Stimulated activated naive CD8-positive, alpha-beta T cell treated with anti-CD3 and anti-CD28 coated beads, Interleukin-15, Interleukin-2, amounts not matched to agents 100 U/mL and 50 U/mL, for 24 hours (primary cell): ENCODE data around the gene PPIF.

Experiments
- ATAC-seq: fragments of 150-1000 bp; cut with Tn5 transposase; one replicate; pipeline ENCODE4 v1.10.0; 2021
- DNase-seq: peaks from one replicate; pipeline ENCODE4 v3.0.0; 2021

The PPIF gene

GRCh38 chr10:79387974-79388850, 40.9 kb downstream of the PPIF start:
- peak; percentile 70 for ATAC-seq
- DNase-seq, result peak; percentile 5

DNA sequence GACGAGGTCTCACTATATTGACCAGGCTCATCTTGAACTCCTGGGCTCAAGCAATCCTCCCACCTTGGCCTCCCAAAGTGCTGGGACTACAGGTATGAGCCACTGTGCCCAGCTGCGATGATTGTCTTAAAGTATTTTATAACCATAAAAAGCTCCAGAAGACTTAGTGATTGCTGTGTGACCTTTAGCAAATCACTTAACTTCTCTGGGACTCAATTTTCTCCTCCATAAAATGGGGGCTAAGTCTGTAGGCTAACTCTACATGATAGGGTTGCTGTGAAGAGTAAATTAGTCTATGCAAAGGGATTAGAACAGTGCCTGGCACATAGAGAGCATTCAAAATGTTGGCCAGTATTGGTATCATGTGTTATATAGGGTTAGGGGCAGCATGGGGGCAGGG, 42.8 kb downstream of the PPIF start:
- no peak for ATAC-seq
- DNase-seq, result no peak

DNA sequence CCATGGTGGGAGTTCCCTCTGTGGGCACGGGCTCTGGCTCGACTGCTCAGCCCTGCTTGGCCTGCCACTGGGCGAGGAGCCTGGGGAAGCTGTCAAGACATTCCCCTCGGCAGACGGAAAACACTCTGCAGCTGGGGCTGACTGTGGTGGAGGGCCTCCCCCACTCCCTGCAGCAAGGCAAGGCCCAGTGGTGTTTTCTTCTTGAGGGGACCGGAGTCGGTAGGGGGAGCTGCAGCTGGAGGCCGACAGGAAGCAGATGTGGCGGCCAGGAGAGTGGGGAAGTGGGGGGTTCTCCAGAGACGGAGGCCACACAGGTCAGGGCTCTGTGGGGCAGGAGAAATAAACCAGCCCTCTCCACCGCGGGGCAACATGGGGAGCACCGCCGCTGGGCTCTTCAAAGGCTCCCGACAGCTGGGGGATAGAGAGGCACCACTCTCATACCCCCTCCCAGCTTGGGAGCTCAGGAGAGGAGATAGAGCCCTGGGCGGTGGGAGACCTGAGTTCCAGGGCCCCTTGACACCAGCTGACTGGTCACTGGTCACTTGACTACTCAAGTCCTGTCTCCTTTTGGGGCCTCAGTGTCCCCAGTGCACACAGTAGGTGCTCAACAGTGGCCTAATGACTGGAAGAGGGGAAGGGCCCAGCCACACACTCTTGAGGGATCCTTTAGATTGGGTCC, 43.4 kb downstream of the PPIF start:
- no peak for ATAC-seq
- DNase-seq, result peak; percentile 12

- DNase-seq (no peak), ATAC-seq (no peak)
Observed at GRCh38 chr10:79391231-79392019, 44.2 kb downstream of the PPIF start.

DNA sequence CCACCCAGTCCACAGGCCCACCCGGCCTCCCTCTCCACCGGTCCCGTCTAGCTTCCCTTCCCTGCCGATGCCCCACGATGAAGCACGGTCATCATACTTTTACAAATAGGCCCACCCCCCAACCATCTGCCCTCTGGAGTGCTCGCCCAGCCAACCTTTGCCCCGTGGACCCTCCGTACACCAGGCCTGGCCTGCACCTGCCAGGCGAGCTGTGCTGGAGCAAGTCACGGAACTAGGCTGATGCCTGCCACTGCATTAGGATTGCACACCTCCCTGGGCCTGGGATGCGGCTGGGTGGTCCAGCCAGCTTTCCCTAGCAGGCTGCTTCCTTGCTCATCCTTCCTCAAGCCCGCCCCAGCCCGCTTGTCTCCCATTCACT, 44.7 kb downstream of the PPIF start:
- no peak for ATAC-seq
- no peak for DNase-seq

DNA sequence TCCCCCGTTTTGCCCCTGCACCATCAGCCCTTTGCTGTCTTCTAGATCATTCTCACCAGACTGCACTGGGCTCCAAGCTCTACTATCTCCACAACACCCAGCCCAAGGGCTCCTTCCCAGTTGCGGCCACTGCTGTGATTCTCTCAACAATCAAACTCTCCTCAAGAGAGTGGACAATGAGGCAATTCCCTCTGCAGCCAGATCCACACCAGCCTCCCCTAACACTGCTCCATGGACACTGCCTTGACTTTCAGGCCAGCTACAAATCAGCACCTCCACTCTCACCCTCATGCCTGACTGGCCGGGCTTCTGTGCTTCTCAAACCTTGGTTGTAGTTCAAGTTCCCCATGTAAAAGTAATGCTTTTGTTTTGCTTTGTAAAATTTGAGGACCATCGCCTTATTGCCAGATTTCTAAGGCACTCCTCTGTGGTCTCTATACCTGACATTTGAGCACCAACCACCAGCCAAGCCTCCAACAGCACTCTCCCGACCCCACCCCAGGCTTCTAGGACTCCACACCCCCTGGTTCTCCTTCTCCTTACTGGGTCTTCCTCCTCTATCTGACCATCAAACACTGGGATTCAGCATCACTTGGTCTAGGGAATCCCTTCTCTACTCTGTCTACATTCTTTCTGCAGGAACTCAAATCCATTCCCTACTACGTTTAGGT, 45.4 kb downstream of the PPIF start:
- no peak for DNase-seq
- no peak for ATAC-seq

- DNase-seq (no peak), ATAC-seq (no peak)
Observed at GRCh38 chr10:79393221-79393923, 46.1 kb downstream of the PPIF start.

DNA sequence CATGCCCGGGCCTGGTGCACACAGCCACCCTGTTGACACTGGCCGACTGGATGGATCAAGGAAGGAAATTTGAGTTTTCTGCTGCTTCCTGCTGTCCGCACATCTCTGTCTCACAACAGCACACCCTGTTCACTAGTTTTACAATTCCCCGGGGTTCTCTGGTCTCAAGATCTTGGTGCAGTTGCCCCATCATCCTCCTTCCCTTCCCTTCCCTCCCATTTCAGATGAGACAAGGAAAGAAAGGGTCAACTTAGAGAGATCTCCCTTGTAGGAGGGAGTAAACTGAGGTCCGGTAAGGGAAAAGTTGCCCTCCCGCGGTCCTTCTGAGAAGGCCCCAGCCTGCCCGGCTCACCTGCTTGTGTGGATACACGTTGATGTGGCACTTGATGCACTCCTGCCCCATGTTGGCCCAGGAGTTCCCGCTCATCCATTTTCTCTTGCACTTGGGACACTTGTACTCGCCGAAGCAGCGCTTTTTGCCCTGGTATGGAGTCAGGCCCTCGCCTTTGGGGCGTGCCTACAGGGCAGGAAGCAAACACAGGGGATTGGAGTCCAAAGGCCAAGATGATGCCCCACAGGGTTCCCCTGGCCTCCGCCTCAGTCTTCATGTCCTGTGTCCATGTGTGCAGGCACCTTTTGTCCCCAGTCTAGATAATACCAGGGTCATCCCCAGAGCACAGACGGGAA, 46.8 kb downstream of the PPIF start:
- no peak for DNase-seq
- ATAC-seq, result no peak

- DNase-seq, result no peak
- ATAC-seq, result no peak
Observed at GRCh38 chr10:79394664-79395063, 47.4 kb downstream of the PPIF start.

- DNase-seq, result no peak
- ATAC-seq, result no peak
Observed at GRCh38 chr10:79396520-79396919, 49.3 kb downstream of the PPIF start.

GRCh38 chr10:79397051-79397450, 49.8 kb downstream of the PPIF start:
- no peak for ATAC-seq
- DNase-seq, result no peak

DNA sequence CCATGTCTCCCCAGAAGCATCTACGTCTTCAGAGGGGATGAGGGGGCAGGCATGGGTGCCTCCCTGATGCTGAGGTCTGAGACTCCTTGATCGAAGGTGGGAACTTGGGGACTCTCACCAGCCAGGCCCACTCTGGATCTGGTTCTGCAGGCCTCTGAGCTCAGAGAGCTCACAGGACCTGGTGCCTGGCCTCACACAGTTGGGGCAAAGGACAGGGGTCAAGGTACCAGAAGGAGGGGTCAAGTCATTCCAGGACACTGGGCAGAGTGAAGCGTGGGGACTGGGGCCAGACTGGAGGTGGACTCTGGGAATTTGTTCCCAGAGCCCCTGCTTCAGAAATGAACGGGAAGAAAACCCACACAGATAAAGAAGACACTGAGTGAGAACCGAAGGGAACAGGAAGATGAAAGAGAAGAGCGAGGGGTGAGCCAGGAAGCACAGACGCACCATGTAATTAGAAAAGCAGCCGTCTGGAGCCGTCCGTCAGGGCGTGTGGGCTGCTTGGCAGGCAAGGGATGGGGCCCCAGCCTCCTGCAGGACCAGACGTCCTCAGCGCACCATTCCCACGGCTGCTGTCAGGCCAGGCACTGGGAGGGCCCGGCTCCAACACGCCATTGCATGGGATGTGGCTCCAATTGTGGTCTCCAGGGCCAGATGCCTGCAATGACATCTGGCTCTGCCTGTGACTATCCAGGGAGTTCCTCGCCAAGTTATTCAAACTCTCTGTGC, 50.5 kb downstream of the PPIF start:
- DNase-seq (no peak), ATAC-seq (no peak)

GRCh38 chr10:79398642-79399041, 51.4 kb downstream of the PPIF start:
- ATAC-seq (no peak), DNase-seq (no peak)

DNA sequence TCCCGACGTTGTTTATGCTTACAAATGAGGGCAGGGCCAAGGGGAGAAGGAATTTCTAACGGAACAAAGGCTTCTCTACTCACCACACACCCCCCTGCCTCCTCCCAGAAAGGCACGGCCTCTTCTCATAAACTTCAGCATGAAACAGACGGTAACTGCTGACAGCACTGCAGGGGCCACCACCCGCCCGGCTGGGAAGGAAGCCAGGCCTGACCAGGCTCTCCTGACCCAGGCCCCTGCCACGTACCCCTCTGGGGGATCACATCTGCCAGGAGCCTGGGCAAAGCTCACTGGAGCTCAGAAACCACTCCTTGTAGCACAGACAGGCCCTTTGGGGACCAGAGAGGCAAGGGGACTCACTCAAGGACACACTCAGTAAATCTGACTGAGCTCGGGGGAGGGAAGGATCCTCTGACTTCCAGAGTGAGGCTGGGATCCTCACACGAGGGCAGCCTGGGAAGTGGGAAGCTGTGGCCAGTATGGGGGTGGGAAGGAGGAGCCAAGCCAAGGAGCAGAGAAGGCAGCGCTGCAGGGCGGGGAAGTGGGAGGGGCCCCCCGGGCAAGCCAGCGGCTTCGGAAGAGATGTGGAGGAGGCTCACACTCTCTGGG, 52.1 kb downstream of the PPIF start:
- DNase-seq (no peak), ATAC-seq (no peak)

- peak; percentile 79 for DNase-seq
- peak; percentile 65 for ATAC-seq
Observed at GRCh38 chr10:79400146-79401004, 53.1 kb downstream of the PPIF start.

DNA sequence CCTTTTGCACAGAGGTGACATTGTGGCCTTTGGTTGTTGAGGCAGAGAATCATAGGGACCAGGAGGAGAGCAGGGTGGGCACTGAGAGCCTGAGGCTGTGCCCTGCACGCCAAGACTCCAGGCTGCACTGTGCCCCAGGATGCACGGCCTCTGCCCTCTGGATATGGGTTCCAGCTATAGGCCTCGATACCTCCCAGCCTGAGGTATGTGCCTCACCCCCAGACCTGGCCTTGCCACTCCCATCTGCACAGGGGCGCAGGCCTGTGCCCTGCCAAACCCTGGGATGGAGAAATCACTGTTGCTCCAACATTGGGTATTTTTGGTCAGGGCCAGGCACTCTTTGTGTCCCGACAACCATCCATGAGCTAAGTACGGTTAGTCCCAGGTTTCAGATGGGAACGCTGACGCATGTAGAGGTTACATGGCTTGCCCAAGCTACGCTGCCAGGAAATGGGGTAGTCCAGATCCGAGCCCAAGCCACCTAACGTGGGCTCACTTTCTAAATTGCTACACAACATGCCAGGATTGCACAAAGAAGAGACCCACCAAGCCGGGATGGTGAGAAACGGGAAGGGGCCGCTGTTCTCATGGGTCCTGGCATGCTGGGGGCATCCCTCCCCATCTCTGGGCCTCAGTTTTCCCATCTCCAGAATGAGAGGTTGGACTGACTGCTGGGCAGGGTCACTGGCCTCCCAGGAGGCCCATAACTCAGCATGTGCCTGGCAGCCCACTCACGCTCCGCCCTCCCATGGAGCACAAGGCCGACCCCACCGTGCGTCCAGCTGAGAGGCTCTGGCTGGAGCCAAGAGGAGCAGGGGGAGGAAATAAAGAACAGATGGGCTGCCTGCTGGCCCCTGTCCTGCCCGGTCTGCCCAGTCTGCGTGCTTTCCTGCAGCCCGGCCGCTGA, 54.0 kb downstream of the PPIF start:
- ATAC-seq (no peak), DNase-seq (no peak)

GRCh38 chr10:79402625-79402946, 55.3 kb downstream of the PPIF start:
- ATAC-seq (no peak), DNase-seq (no peak)

GRCh38 chr10:79402951-79403350, 55.7 kb downstream of the PPIF start:
- no peak for ATAC-seq

More at GRCh38 chr10:79402951-79403350, 55.7 kb downstream of the PPIF start:
- no peak for DNase-seq
